Astrocyte (in vitro differentiated cells and primary cell): ENCODE data around the gene GHRH. TPM values are rescaled to one million over a fixed set of nuclear protein-coding genes. Genes with fewer than 3 reads are reported as not detected.
A peak's percentile ranks its signal among the peaks of the same experiment; 100 is the strongest.

Experiments
- DNase-seq: peaks from one replicate; pipeline ENCODE4 v3.0.0-alpha.2; 2010; ENCODE audit warnings: low read depth
- FAIRE-seq: peaks from 2 replicates; lab custom pipeline; 2011; peaks lifted over from hg19 to GRCh38; lab: Jason Lieb, UNC
- H2AFZ ChIP-seq: 2 replicates; pipeline ENCODE4 v1.6.0; 2012; ENCODE audit warnings: low read depth, low read length, inconsistent platforms
- H3K27ac ChIP-seq: 2 replicates; pipeline ENCODE4 v1.5.1; 2011; ENCODE audit warnings: low read depth, low read length, inconsistent platforms
- H3K27me3 ChIP-seq: 2 replicates; pipeline ENCODE4 v1.6.0; 2011; ENCODE audit warnings: low read length, inconsistent platforms; ENCODE audit not compliant: insufficient read depth
- H3K36me3 ChIP-seq: 2 replicates; pipeline ENCODE4 v1.5.1; 2011; ENCODE audit warnings: low read length, inconsistent platforms; ENCODE audit not compliant: insufficient read depth
- H3K4me1 ChIP-seq: 2 replicates; pipeline ENCODE4 v1.5.1; 2011; ENCODE audit warnings: low read length, inconsistent platforms; ENCODE audit not compliant: insufficient read depth
- H3K4me2 ChIP-seq: 2 replicates; pipeline ENCODE4 v1.6.0; 2012; ENCODE audit warnings: low read length, inconsistent platforms
- H3K4me3 ChIP-seq: 2 replicates; pipeline ENCODE4 v1.5.1; 2011; ENCODE audit warnings: low read depth, mild to moderate bottlenecking, low read length, inconsistent platforms; ENCODE audit not compliant: insufficient read depth
- H3K79me2 ChIP-seq: 2 replicates; pipeline ENCODE4 v1.6.0; 2012; ENCODE audit warnings: mild to moderate bottlenecking, low read length, inconsistent platforms; ENCODE audit not compliant: insufficient read depth
- H3K9ac ChIP-seq: 2 replicates; pipeline ENCODE4 v1.6.0; 2012; ENCODE audit warnings: mild to moderate bottlenecking, low read length, inconsistent platforms
- H3K9me3 ChIP-seq: 2 replicates; pipeline ENCODE4 v1.5.1; 2012; ENCODE audit warnings: low read depth, mild to moderate bottlenecking, low read length, inconsistent platforms; ENCODE audit not compliant: insufficient read depth
- H4K20me1 ChIP-seq: 2 replicates; pipeline ENCODE4 v1.6.0; 2012; ENCODE audit warnings: low read length, inconsistent platforms; ENCODE audit not compliant: insufficient read depth
- H3K27ac Mint-ChIP-seq: one replicate; pipeline ENCODE4 v1.8.0; 2021; ENCODE audit warnings: mild to moderate bottlenecking, mixed read lengths; ENCODE audit not compliant: unreplicated experiment
- H3K27me3 Mint-ChIP-seq: one replicate; pipeline ENCODE4 v1.8.0; 2021; ENCODE audit warnings: low read depth, mixed read lengths; ENCODE audit not compliant: unreplicated experiment
- H3K36me3 Mint-ChIP-seq: one replicate; pipeline ENCODE4 v1.8.0; 2021; ENCODE audit warnings: low read depth, mixed read lengths; ENCODE audit not compliant: unreplicated experiment
- H3K4me1 Mint-ChIP-seq: one replicate; pipeline ENCODE4 v1.8.0; 2021; ENCODE audit warnings: low read depth, mixed read lengths; ENCODE audit not compliant: unreplicated experiment
- H3K4me3 Mint-ChIP-seq: one replicate; pipeline ENCODE4 v1.8.0; 2021; ENCODE audit warnings: mild to moderate bottlenecking, moderate library complexity, mixed read lengths; ENCODE audit not compliant: unreplicated experiment
- H3K9me3 Mint-ChIP-seq: one replicate; pipeline ENCODE4 v1.8.0; 2021; ENCODE audit warnings: mild to moderate bottlenecking, mixed read lengths; ENCODE audit not compliant: unreplicated experiment
- EZH2 ChIP-seq: IDR thresholded peaks from 2 replicates; pipeline ENCODE4 v1.6.1; 2012; ENCODE audit warnings: mild to moderate bottlenecking, low read length, inconsistent platforms; ENCODE audit not compliant: insufficient read depth
- total RNA-seq: library from RNA; stranded (reverse); gene quantifications from 2 replicates; pipeline ENCODE4 v1.2.1, GENCODE V29; 2021
- TF ChIP-seq, protein P1 (sequence below): IDR thresholded peaks from 2 replicates; pipeline ENCODE4 v1.5.1; 2011; ENCODE audit warnings: low read depth, mild to moderate bottlenecking, inconsistent platforms, low read length, moderate library complexity; ENCODE audit not compliant: insufficient read depth

The GHRH gene
- total RNA-seq, 1 donor from 2014 or later: not detected

DNA sequence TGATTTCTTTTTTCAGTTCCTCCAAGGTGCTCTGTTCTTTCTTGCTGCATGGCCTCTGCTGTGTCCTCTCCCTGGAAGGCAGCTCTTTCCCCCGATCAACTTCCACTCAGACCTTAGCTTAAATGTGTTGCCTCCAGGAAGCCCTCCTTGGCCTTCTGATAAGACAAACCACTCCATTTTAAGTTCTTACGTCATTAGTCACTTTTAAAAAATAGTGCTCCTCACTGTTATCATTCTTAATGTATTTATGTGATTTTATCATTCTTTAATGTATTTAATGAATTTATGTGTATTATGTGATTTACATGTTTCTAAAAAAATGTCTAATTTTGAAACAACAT lies 15.6 kb upstream of the GHRH start:
- TF ChIP-seq, protein P1, sequence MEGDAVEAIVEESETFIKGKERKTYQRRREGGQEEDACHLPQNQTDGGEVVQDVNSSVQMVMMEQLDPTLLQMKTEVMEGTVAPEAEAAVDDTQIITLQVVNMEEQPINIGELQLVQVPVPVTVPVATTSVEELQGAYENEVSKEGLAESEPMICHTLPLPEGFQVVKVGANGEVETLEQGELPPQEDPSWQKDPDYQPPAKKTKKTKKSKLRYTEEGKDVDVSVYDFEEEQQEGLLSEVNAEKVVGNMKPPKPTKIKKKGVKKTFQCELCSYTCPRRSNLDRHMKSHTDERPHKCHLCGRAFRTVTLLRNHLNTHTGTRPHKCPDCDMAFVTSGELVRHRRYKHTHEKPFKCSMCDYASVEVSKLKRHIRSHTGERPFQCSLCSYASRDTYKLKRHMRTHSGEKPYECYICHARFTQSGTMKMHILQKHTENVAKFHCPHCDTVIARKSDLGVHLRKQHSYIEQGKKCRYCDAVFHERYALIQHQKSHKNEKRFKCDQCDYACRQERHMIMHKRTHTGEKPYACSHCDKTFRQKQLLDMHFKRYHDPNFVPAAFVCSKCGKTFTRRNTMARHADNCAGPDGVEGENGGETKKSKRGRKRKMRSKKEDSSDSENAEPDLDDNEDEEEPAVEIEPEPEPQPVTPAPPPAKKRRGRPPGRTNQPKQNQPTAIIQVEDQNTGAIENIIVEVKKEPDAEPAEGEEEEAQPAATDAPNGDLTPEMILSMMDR: no peak
- no peak for TF ChIP-seq EZH2
- DNase-seq: no peak
- H3K36me3 ChIP-seq: no peaks in the 10 kb centered on the region
- Mint-ChIP-seq H3K4me1 (no peaks in the 10 kb centered on the region), H3K4me3 (no peak overlapping the region), H3K27me3 (peaks cover 2% of the 10 kb centered on the region), H3K9me3 (no peaks in the 10 kb centered on the region), H3K27ac (no peak overlapping the region), H3K36me3 (no peaks in the 10 kb centered on the region)
- no peaks in the 10 kb centered on the region for H3K9me3 ChIP-seq
- no peak overlapping the region for H3K4me3 ChIP-seq
- H3K4me1 ChIP-seq: no peaks in the 10 kb centered on the region
- H3K27me3 ChIP-seq: no peaks in the 10 kb centered on the region
- no peaks in the 10 kb centered on the region for H3K79me2 ChIP-seq
- H3K27ac ChIP-seq: no peak overlapping the region
- H3K9ac ChIP-seq: no peak overlapping the region
- no peak overlapping the region for H2AFZ ChIP-seq
- no peaks in the 10 kb centered on the region for H4K20me1 ChIP-seq
- H3K4me2 ChIP-seq: no peak overlapping the region
- FAIRE-seq: no peak

DNA sequence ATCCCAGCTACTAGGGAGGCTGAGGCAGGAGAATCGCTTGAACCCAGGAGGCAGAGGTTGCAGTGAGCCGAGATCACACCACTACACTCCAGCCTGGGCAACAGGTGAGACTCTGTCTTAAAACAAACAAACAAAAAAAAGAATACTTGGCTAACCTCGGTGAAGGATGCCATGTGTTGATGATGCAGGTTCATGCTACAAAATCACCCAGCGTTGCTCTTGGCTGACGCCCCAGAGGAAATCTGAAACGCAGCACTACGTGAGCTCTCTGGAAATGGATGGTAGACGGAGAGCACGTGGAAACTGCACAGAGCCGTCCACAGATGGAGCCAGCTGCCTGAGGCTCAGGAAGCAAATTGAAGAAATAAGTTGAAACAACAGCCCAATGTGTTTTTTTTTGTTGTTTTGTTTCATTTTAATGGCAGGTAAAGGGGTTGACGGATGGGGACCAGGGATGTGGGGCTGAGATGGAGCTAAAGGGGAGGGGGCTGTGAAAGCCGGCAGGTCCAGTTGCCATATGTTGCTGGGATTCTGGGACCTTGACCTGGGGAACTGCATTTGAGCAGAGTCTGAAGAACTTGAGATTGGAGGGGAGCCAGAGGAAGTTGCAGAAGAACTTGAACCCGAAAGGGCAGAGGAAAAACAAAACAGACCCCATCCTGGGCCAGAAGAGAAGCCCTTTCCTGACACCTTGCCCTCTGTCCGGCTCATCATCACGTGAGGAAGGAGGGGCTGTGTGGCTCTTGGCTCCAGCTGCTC lies 15.1 kb upstream of the GHRH start:
- no peaks in the 10 kb centered on the region for H4K20me1 ChIP-seq
- Mint-ChIP-seq H3K4me1 (no peaks in the 10 kb centered on the region), H3K36me3 (no peaks in the 10 kb centered on the region), H3K9me3 (no peaks in the 10 kb centered on the region), H3K27me3 (peaks cover 2% of the 10 kb centered on the region), H3K4me3 (no peak overlapping the region), H3K27ac (no peak overlapping the region)
- H3K27ac ChIP-seq: no peak overlapping the region
- no peak overlapping the region for H3K4me3 ChIP-seq
- H3K9me3 ChIP-seq: no peaks in the 10 kb centered on the region
- H3K4me1 ChIP-seq: no peaks in the 10 kb centered on the region
- no peak for FAIRE-seq
- no peaks in the 10 kb centered on the region for H3K27me3 ChIP-seq
- H3K9ac ChIP-seq: no peak overlapping the region
- peak overlapping the region; percentile 28 for H2AFZ ChIP-seq
- peak; percentile 79 for DNase-seq
- no peak for TF ChIP-seq EZH2
- TF ChIP-seq, protein P1: peak; percentile 33
- H3K79me2 ChIP-seq: no peaks in the 10 kb centered on the region
- peak overlapping the region; percentile 41 for H3K4me2 ChIP-seq
- no peaks in the 10 kb centered on the region for H3K36me3 ChIP-seq

DNA sequence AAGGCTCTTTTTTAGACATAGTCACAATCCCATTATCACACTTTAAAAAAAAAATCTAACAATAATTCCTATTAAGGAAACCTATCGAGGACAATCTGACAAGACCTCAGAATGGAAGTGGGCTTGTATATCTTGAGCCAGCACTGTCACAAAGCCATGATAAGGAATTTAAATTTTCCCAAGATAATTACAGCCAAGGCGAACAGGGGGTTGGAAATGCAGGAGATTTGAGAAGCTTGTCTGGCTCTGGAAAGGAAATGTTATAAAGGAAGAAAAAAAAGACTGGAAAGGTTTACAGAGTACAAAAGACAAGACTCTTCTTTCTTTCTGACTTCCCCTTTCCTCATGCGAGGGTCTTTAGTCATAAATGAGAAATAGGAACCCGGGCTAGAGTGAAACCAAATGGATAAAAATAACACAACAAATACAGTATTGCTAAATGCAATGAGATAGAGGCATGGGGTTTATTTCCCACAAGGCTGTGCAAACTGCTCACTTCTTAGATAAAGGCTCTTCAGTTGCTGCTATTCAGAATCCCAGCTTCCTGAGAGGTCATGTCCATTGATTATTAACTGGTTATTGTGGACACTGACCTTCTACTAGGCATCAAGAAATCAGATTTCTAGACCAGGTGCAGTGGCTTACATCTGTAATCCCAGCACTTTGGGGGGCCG lies 13.4 kb upstream of the GHRH start:
- Histone ChIP-seq H3K36me3 (no peaks in the 10 kb centered on the region), H3K4me1 (peaks cover 7% of the 10 kb centered on the region), H3K4me3 (no peak overlapping the region), H2AFZ (no peak overlapping the region), H3K79me2 (no peaks in the 10 kb centered on the region), H3K27me3 (no peaks in the 10 kb centered on the region), H3K9ac (no peak overlapping the region), H4K20me1 (no peaks in the 10 kb centered on the region), H3K9me3 (no peaks in the 10 kb centered on the region), H3K4me2 (no peak overlapping the region), H3K27ac (no peak overlapping the region)
- TF ChIP-seq, protein P1: no peak
- no peak for TF ChIP-seq EZH2
- H3K4me3 Mint-ChIP-seq: no peak overlapping the region
- no peak overlapping the region for H3K27ac Mint-ChIP-seq
- H3K4me1 Mint-ChIP-seq: no peaks in the 10 kb centered on the region
- DNase-seq (no peak), FAIRE-seq (no peak)
- no peaks in the 10 kb centered on the region for H3K9me3 Mint-ChIP-seq
- peaks cover 2% of the 10 kb centered on the region for H3K27me3 Mint-ChIP-seq
- H3K36me3 Mint-ChIP-seq: no peaks in the 10 kb centered on the region
